H1 (cell line): ENCODE measurements around the gene GPR143. TPM values are rescaled to one million over a fixed set of nuclear protein-coding genes. Genes with fewer than 3 reads are reported as not detected.

Experiments used
- CTCF ChIA-PET: fragments of 300-600 bp; sonication (Branson Sonifier 250); formaldehyde crosslinking; loops from one replicate; lab custom pipeline; 2021; ENCODE audit not compliant: partially characterized antibody; lab: Charles Lee
- POLR2A ChIA-PET: fragments of 300-600 bp; sonication (Branson Sonifier 250); formaldehyde crosslinking; loops from one replicate; lab custom pipeline; 2021; ENCODE audit warnings: inconsistent platforms; ENCODE audit not compliant: partially characterized antibody; lab: Charles Lee
- DNase-seq, 2 experiments: peaks; one replicate each; pipeline versions ENCODE4 v3.0.0 to v3.0.0-alpha.2; 2010 to 2022; ENCODE audit warnings: low spot score in 2 of 2, low read depth in 1 of 2, mixed read lengths in 1 of 2
- FAIRE-seq: peaks from 2 replicates; lab custom pipeline; 2011; peaks lifted over from hg19 to GRCh38; lab: Jason Lieb, UNC
- H2AFZ ChIP-seq: 2 replicates; pipeline ENCODE4 v1.8.1; 2012; ENCODE audit warnings: low read length, inconsistent platforms
- H2AK5ac ChIP-seq: 2 replicates; pipeline ENCODE4 v1.6.1; 2013; ENCODE audit warnings: low read depth, low read length
- H2BK120ac ChIP-seq: replicated peaks from 2 replicates; pipeline ENCODE3; 2013; ENCODE audit warnings: low read depth, low read length, inconsistent platforms
- H2BK12ac ChIP-seq: 2 replicates; pipeline ENCODE4 v1.6.1; 2013; ENCODE audit warnings: low read depth, low read length
- H2BK15ac ChIP-seq: 2 replicates; pipeline ENCODE4 v1.6.1; 2013; ENCODE audit warnings: low read length
- H2BK20ac ChIP-seq: 2 replicates; pipeline ENCODE4 v1.6.1; 2013; ENCODE audit warnings: low read length
- H2BK5ac ChIP-seq: 2 replicates; pipeline ENCODE4 v1.6.1; 2013; ENCODE audit warnings: low read depth, low read length
- H3K14ac ChIP-seq: 2 replicates; pipeline ENCODE4 v1.6.1; 2013; ENCODE audit warnings: inconsistent platforms; ENCODE audit not compliant: insufficient read length
- H3K18ac ChIP-seq: 2 replicates; pipeline ENCODE4 v1.6.1; 2013; ENCODE audit warnings: low read length; ENCODE audit errors: extremely low read depth
- H3K23ac ChIP-seq: 2 replicates; pipeline ENCODE4 v1.6.1; 2013; ENCODE audit warnings: inconsistent platforms; ENCODE audit not compliant: insufficient read length
- H3K23me2 ChIP-seq: 2 replicates; pipeline ENCODE4 v1.6.1; 2013; ENCODE audit warnings: low read depth, low read length
- H3K27ac ChIP-seq: 2 replicates; pipeline ENCODE4 v1.6.1; 2011; ENCODE audit warnings: low read depth, low read length, inconsistent platforms
- H3K27me3 ChIP-seq, 4 experiments: replicated peaks in 1 of 4; 1 replicate in 1 of 4; 2 replicates in 3 of 4; pipeline versions ENCODE4 v1.6.1 to v1.8.1; 2011 to 2013; ENCODE audit warnings: low read length in 3 of 4, mild to moderate bottlenecking in 3 of 4, inconsistent platforms in 2 of 4, mixed read lengths in 2 of 4, moderate library complexity in 1 of 4; ENCODE audit not compliant: control insufficient read depth in 3 of 4, insufficient read depth in 3 of 4; ENCODE audit errors: extremely low read depth in 1 of 4
- H3K36me3 ChIP-seq, 4 experiments: 2 replicates each; pipeline versions ENCODE4 v1.6.1 to v1.8.1; 2011 to 2013; ENCODE audit warnings: mild to moderate bottlenecking in 4 of 4, low read length in 3 of 4, moderate library complexity in 2 of 4, control low read depth in 1 of 4, inconsistent platforms in 1 of 4; ENCODE audit not compliant: insufficient read depth in 4 of 4, control insufficient read depth in 2 of 4
- H3K4ac ChIP-seq: replicated peaks from 2 replicates; pipeline ENCODE3; 2013; ENCODE audit warnings: low read length, low read depth, mixed read lengths, inconsistent platforms; ENCODE audit not compliant: insufficient read length
- H3K4me1 ChIP-seq, 4 experiments: replicated peaks in 1 of 4; 1 replicate in 1 of 4; 2 replicates in 3 of 4; pipeline versions ENCODE4 v1.6.1 to v1.8.1; 2011 to 2013; ENCODE audit warnings: low read length in 3 of 4, inconsistent platforms in 2 of 4, mixed read lengths in 1 of 4; ENCODE audit not compliant: insufficient read depth in 4 of 4, control insufficient read depth in 3 of 4
- H3K4me2 ChIP-seq, 2 experiments: 2 replicates each; pipeline versions ENCODE4 v1.6.1 to v1.8.1; 2011 to 2013; ENCODE audit warnings: low read depth in 2 of 2, low read length in 2 of 2, control low read depth in 1 of 2, inconsistent platforms in 1 of 2, mild to moderate bottlenecking in 1 of 2; ENCODE audit not compliant: insufficient read depth in 1 of 2
- H3K4me3 ChIP-seq, 4 experiments: fragments of 200-600, 300-600 bp in 1 of 4; sonication (generic), shearing (Covaris generic), sonication (Bioruptor Twin) in 1 of 4; 2 replicates each; pipeline versions ENCODE4 v1.5.1 to v1.8.1; 2011 to 2016; ENCODE audit warnings: low read length in 4 of 4, low read depth in 3 of 4, control low read depth in 2 of 4, inconsistent platforms in 2 of 4, mild to moderate bottlenecking in 2 of 4, mixed read lengths in 1 of 4, moderate library complexity in 1 of 4; ENCODE audit not compliant: insufficient read depth in 2 of 4; ENCODE audit errors: extremely low read depth in 1 of 4
- H3K56ac ChIP-seq: replicated peaks from 2 replicates; pipeline ENCODE3; 2013; ENCODE audit warnings: low read depth, mild to moderate bottlenecking, mixed read lengths, low read length, inconsistent platforms; ENCODE audit not compliant: insufficient read length
- H3K79me1 ChIP-seq: 2 replicates; pipeline ENCODE4 v1.6.1; 2013; ENCODE audit warnings: low read depth, low read length, control low read depth
- H3K79me2 ChIP-seq, 2 experiments: 2 replicates each; pipeline versions ENCODE4 v1.6.1 to v1.8.1; 2012 to 2013; ENCODE audit warnings: low read length in 2 of 2, mild to moderate bottlenecking in 2 of 2, inconsistent platforms in 1 of 2; ENCODE audit not compliant: insufficient read depth in 2 of 2, control insufficient read depth in 1 of 2
- H3K9ac ChIP-seq, 4 experiments: replicated peaks in 1 of 4; 1 replicate in 1 of 4; 2 replicates in 3 of 4; pipeline versions ENCODE4 v1.6.1 to v1.8.1; 2011 to 2013; ENCODE audit warnings: low read depth in 3 of 4, low read length in 3 of 4, control low read depth in 2 of 4, mild to moderate bottlenecking in 2 of 4, moderate library complexity in 2 of 4, inconsistent platforms in 1 of 4; ENCODE audit errors: extremely low read depth in 1 of 4
- H3K9me3 ChIP-seq, 2 experiments: 2 replicates each; pipeline versions ENCODE4 v1.6.1 to v1.8.1; 2012 to 2013; ENCODE audit warnings: mild to moderate bottlenecking in 2 of 2, moderate library complexity in 2 of 2, control low read depth in 1 of 2, inconsistent platforms in 1 of 2, low read depth in 1 of 2, low read length in 1 of 2, mixed read lengths in 1 of 2; ENCODE audit not compliant: insufficient read depth in 2 of 2
- H4K20me1 ChIP-seq, 2 experiments: replicated peaks in 1 of 2; 2 replicates each; pipeline versions ENCODE3 to v1.8.1; 2011 to 2013; ENCODE audit warnings: inconsistent platforms in 2 of 2, low read length in 2 of 2, mild to moderate bottlenecking in 1 of 2; ENCODE audit not compliant: insufficient read depth in 2 of 2, control insufficient read depth in 1 of 2
- H4K5ac ChIP-seq: 2 replicates; pipeline ENCODE4 v1.6.1; 2013; ENCODE audit warnings: low read length, low read depth, mixed read lengths, inconsistent platforms; ENCODE audit not compliant: insufficient read length
- H4K8ac ChIP-seq: 2 replicates; pipeline ENCODE4 v1.8.0; 2013; ENCODE audit warnings: mild to moderate bottlenecking, moderate library complexity, low read length, inconsistent platforms; ENCODE audit not compliant: insufficient read depth; ENCODE audit errors: extremely low read depth
- H4K91ac ChIP-seq: replicated peaks from 2 replicates; pipeline ENCODE3; 2013; ENCODE audit warnings: low read length, mixed read lengths, inconsistent platforms; ENCODE audit not compliant: insufficient read length
- NANOG ChIP-seq: IDR thresholded peaks from 2 replicates; pipeline ENCODE4 v1.6.1; 2011; ENCODE audit warnings: low read length, low read depth, mild to moderate bottlenecking, inconsistent platforms; ENCODE audit not compliant: insufficient read depth, poor library complexity, severe bottlenecking
- WGBS, 2 experiments: shearing (Covaris generic) in 1 of 2; methylation state at CpG; one replicate each; pipeline versions ENCODE4 v1.1.6 to v1.1.7; 2013 to 2015; ENCODE audit warnings: low lambda C conversion rate in 2 of 2, mixed read lengths in 2 of 2, inconsistent platforms in 1 of 2, low coverage in 1 of 2, missing lambda C conversion rate in 1 of 2; ENCODE audit not compliant: insufficient replicate concordance in 2 of 2, insufficient coverage in 1 of 2, insufficient read length in 1 of 2; ENCODE audit errors: extremely low coverage in 1 of 2, missing lambda C conversion rate in 1 of 2; 5-methylcytosine and 5-hydroxymethylcytosine counted together
- polyA plus RNA-seq, 7 experiments: library from polyadenylated mRNA; depleted of rRNA in 3 of 7; stranded (reverse) in 5 of 7; unstranded in 2 of 7; fragments of >200 nt in 5 of 7; fragments of 200-250 nt in 2 of 7; gene quantifications; 1 replicate in 5 of 7; 2 replicates in 1 of 7; 4 replicates in 1 of 7; pipeline versions ENCODE4 v1.2.1 to v1.2.3, GENCODE V29; 2011 to 2013; ENCODE audit warnings: missing spikeins in 2 of 7, mixed read lengths in 2 of 7
- total RNA-seq: library from RNA; stranded (reverse); fragmentation: NEBNext Ultra II Directional; extraction: Animal tissue kit (Norgen Biotek cat#: 25700); gene quantifications from 2 replicates; pipeline ENCODE4 v1.2.1, GENCODE V29; 2021

Gene GPR143
- total and polyA plus RNA-seq, 2 of the 8 experiments (the other 6 are each of a cell fraction or from before 2014, with no cell fraction given): 18.5 to 30.7 TPM

DNA sequence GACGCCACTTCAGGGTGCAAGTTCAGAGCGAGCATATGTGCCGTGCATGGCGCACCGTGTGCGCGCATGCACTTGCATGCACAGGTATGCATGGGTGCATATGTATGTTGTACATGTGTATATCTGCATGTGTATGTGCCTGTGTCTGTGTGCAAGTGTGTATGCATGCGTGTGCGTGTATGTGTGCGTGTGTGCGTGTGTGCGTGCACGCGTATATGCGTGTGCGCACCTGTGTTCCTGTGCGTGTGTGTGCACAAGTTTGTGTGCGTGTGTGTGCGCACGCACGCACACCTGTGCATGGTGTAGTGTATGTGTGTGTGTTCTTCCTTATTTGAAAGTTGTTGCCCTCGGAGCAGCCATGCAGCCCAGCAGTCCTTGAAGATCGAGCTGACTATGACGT lies 76.8 kb downstream of the GPR143 start:
- FAIRE-seq: no peak
- H3K4me1 ChIP-seq: no peaks in the 10 kb centered on the region

More for the DNA sequence above, 76.8 kb downstream of the GPR143 start:
- Histone ChIP-seq H2BK15ac (no peak overlapping the region), H2AK5ac (no peak overlapping the region), H3K79me1 (no peaks in the 10 kb centered on the region), H3K23me2 (no peaks in the 10 kb centered on the region), H3K4me2 (no peak overlapping the region), H2BK5ac (no peak overlapping the region), H3K9ac (no peak overlapping the region), H3K27me3 (no peaks in the 10 kb centered on the region), H3K36me3 (peaks cover 0 to 17% (median 6%) of the 10 kb centered on the region in 4 experiments; a peak in 5 of 8 replicates), H4K20me1 (no peaks in the 10 kb centered on the region), H3K27ac (no peak overlapping the region), H3K56ac (no peak overlapping the region), H2BK20ac (no peak overlapping the region), H2BK120ac (no peak overlapping the region), H4K91ac (no peak overlapping the region), H3K4ac (no peak overlapping the region), H3K4me3 (no peak overlapping the region), H3K18ac (no peak overlapping the region), H3K14ac (no peak overlapping the region), H4K5ac (no peak overlapping the region), H3K9me3 (no peaks in the 10 kb centered on the region), H4K8ac (no peak overlapping the region), H3K79me2 (no peaks in the 10 kb centered on the region), H2BK12ac (no peak overlapping the region), H2AFZ (no peak overlapping the region), H3K23ac (no peak overlapping the region)
- TF ChIP-seq NANOG: no peak
- ChIA-PET CTCF (no interaction called here), POLR2A (no interaction called here)
- DNase-seq: no peak
- 91% methylated on average over 24 of the region's 24 CpGs; no CpG with 5 or more reads in 1 of the 2 experiments for WGBS, 2 experiments
